Neural cell (in vitro differentiated cells): Measurements from ENCODE around the gene BRD3OS. TPM values are rescaled to one million over a fixed set of nuclear protein-coding genes. Genes with fewer than 3 reads are reported as not detected.

Source experiments
- H2AFZ ChIP-seq: fragments of 200-600, 300-800 bp; sonication (generic), shearing (Covaris generic); 2 replicates; pipeline ENCODE4 v1.6.0; 2014; ENCODE audit warnings: low read depth, mild to moderate bottlenecking, antibody characterized with exemption, low read length, moderate library complexity
- H3F3A ChIP-seq: fragments of 200-600 bp; shearing (Covaris generic); 2 replicates; pipeline ENCODE4 v1.6.1; 2016; ENCODE audit warnings: mild to moderate bottlenecking, moderate library complexity, mixed read lengths, antibody characterized with exemption, low read length; ENCODE audit not compliant: insufficient read depth, poor library complexity, severe bottlenecking
- H3K27ac ChIP-seq: fragments of 200-600, 300-800 bp; sonication (generic), shearing (Covaris generic); 2 replicates; pipeline ENCODE4 v1.5.1; 2014; ENCODE audit warnings: mild to moderate bottlenecking, low read length, moderate library complexity
- H3K27me3 ChIP-seq: fragments of 300-800, 200-600 bp; sonication (generic), shearing (Covaris generic); 2 replicates; pipeline ENCODE4 v1.6.0; 2014; ENCODE audit warnings: mild to moderate bottlenecking, low read depth, low read length, moderate library complexity; ENCODE audit not compliant: insufficient read depth
- H3K36me3 ChIP-seq: fragments of 300-800, 200-600 bp; sonication (generic), shearing (Covaris generic); 2 replicates; pipeline ENCODE4 v1.5.1; 2014; ENCODE audit warnings: mild to moderate bottlenecking, antibody characterized with exemption, low read length, moderate library complexity; ENCODE audit not compliant: insufficient read depth
- H3K4me2 ChIP-seq: fragments of 300-800, 200-600 bp; sonication (generic), shearing (Covaris generic); 2 replicates; pipeline ENCODE4 v1.6.0; 2014; ENCODE audit warnings: mild to moderate bottlenecking, low read length
- H3K4me3 ChIP-seq: fragments of 300-800, 200-600 bp; sonication (generic), shearing (Covaris generic); 2 replicates; pipeline ENCODE4 v1.5.1; 2014; ENCODE audit warnings: mild to moderate bottlenecking, low read length, moderate library complexity
- H3K79me2 ChIP-seq: fragments of 200-600 bp; shearing (Covaris generic); replicated peaks from 2 replicates; pipeline ENCODE4 v1.6.0; 2014; ENCODE audit warnings: mild to moderate bottlenecking, low read length, moderate library complexity; ENCODE audit not compliant: insufficient read depth
- H3K9ac ChIP-seq: fragments of 300-800, 200-600 bp; sonication (generic), shearing (Covaris generic); 2 replicates; pipeline ENCODE4 v1.6.1; 2016; ENCODE audit warnings: mild to moderate bottlenecking, low read length, mixed read lengths
- H3K9me2 ChIP-seq: fragments of 200-600 bp; shearing (Covaris generic); 2 replicates; pipeline ENCODE4 v1.6.1; 2016; ENCODE audit warnings: mild to moderate bottlenecking, low read length, mixed read lengths; ENCODE audit not compliant: insufficient read depth
- H3K9me3 ChIP-seq: fragments of 200-600, 300-800 bp; sonication (generic), shearing (Covaris generic); 2 replicates; pipeline ENCODE4 v1.6.1; 2016; ENCODE audit warnings: mild to moderate bottlenecking, mixed run types, low read length, moderate library complexity, mixed read lengths
- H4K20me1 ChIP-seq: fragments of 200-600 bp; shearing (Covaris generic); 2 replicates; pipeline ENCODE4 v1.6.1; 2016; ENCODE audit warnings: mild to moderate bottlenecking, mixed run types; ENCODE audit not compliant: insufficient read depth
- EP300 ChIP-seq: fragments of 450-650 bp; conservative IDR thresholded peaks from 2 replicates; pipeline ENCODE4 v1.6.1; 2014; ENCODE audit warnings: antibody characterized with exemption, mild to moderate bottlenecking, moderate library complexity; ENCODE audit not compliant: poor library complexity, severe bottlenecking
- EZH2 ChIP-seq: fragments of 200-600, 300-800 bp; shearing (Covaris generic), sonication (generic); IDR thresholded peaks from 2 replicates; pipeline ENCODE4 v1.6.1; 2014; ENCODE audit warnings: antibody characterized with exemption, low read length, borderline replicate concordance, mild to moderate bottlenecking; ENCODE audit not compliant: insufficient read depth, poor library complexity, severe bottlenecking
- MXI1 ChIP-seq: fragments of 450-650 bp; conservative IDR thresholded peaks from 2 replicates; pipeline ENCODE4 v1.6.1; 2014; ENCODE audit warnings: antibody characterized with exemption, mild to moderate bottlenecking; ENCODE audit not compliant: poor library complexity, severe bottlenecking
- POLR2AphosphoS5 ChIP-seq: IDR thresholded peaks from 2 replicates; pipeline ENCODE4 v1.6.1; 2012
- RAD21 ChIP-seq: fragments of 450-650 bp; conservative IDR thresholded peaks from 2 replicates; pipeline ENCODE4 v1.6.1; 2014; ENCODE audit warnings: antibody characterized with exemption, mild to moderate bottlenecking, moderate library complexity
- SMC3 ChIP-seq: fragments of 450-650 bp; conservative IDR thresholded peaks from 2 replicates; pipeline ENCODE4 v1.6.1; 2014; ENCODE audit warnings: antibody characterized with exemption, mild to moderate bottlenecking, moderate library complexity; ENCODE audit not compliant: poor library complexity
- TAF1 ChIP-seq: IDR thresholded peaks from 2 replicates; pipeline ENCODE4 v1.6.1; 2012; ENCODE audit warnings: low read depth
- polyA plus RNA-seq: library from polyadenylated mRNA; depleted of rRNA; stranded (reverse); fragments of >200 nt; gene quantifications from 2 replicates; pipeline ENCODE4 v1.2.3, GENCODE V29; 2014
- TF ChIP-seq, protein P1 (sequence below): IDR thresholded peaks from 2 replicates; pipeline ENCODE4 v1.6.1; 2012; ENCODE audit warnings: borderline replicate concordance
- TF ChIP-seq, protein P2 (sequence below): fragments of 450-650 bp; IDR thresholded peaks from 2 replicates; pipeline ENCODE4 v1.5.1; 2014; ENCODE audit warnings: antibody characterized with exemption, mild to moderate bottlenecking, moderate library complexity; ENCODE audit not compliant: poor library complexity, severe bottlenecking

Gene BRD3OS
- polyA plus RNA-seq, 1 donor from 2014 or later, result 49.5 TPM

DNA sequence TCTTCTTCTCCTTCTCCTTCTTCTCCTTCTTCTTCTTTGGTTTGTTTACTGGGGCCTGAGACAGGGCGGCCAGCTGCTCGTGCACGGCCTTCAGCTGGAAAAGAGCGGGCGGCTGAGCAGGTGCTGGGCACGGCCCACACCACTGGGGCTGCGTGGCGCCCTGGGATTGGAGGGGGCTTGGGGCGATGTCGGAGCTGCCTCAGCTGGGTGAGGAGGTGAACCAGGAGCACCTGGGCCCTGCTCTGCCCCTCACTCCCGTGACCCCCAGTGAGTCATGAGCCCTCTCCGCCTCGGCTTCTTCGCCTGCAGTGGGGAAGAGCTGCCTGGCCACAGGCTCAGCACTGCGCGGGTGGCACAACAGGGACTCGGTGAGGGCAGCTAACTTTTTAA lies 14.9 kb downstream of the BRD3OS start:
- no peaks in the 10 kb centered on the region for H4K20me1 ChIP-seq
- no peak overlapping the region for H3K9ac ChIP-seq
- no peak overlapping the region for H3K27ac ChIP-seq
- H3K9me3 ChIP-seq, result no peaks in the 10 kb centered on the region
- H3K79me2 ChIP-seq, result no peaks in the 10 kb centered on the region
- H3F3A ChIP-seq, result no peaks in the 10 kb centered on the region
- TF ChIP-seq MXI1 (no peak), EZH2 (no peak), EP300 (no peak), RAD21 (no peak), SMC3 (no peak), TAF1 (no peak), POLR2AphosphoS5 (no peak)
- TF ChIP-seq, protein P1, sequence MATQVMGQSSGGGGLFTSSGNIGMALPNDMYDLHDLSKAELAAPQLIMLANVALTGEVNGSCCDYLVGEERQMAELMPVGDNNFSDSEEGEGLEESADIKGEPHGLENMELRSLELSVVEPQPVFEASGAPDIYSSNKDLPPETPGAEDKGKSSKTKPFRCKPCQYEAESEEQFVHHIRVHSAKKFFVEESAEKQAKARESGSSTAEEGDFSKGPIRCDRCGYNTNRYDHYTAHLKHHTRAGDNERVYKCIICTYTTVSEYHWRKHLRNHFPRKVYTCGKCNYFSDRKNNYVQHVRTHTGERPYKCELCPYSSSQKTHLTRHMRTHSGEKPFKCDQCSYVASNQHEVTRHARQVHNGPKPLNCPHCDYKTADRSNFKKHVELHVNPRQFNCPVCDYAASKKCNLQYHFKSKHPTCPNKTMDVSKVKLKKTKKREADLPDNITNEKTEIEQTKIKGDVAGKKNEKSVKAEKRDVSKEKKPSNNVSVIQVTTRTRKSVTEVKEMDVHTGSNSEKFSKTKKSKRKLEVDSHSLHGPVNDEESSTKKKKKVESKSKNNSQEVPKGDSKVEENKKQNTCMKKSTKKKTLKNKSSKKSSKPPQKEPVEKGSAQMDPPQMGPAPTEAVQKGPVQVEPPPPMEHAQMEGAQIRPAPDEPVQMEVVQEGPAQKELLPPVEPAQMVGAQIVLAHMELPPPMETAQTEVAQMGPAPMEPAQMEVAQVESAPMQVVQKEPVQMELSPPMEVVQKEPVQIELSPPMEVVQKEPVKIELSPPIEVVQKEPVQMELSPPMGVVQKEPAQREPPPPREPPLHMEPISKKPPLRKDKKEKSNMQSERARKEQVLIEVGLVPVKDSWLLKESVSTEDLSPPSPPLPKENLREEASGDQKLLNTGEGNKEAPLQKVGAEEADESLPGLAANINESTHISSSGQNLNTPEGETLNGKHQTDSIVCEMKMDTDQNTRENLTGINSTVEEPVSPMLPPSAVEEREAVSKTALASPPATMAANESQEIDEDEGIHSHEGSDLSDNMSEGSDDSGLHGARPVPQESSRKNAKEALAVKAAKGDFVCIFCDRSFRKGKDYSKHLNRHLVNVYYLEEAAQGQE, result no peak
- TF ChIP-seq, protein P2, sequence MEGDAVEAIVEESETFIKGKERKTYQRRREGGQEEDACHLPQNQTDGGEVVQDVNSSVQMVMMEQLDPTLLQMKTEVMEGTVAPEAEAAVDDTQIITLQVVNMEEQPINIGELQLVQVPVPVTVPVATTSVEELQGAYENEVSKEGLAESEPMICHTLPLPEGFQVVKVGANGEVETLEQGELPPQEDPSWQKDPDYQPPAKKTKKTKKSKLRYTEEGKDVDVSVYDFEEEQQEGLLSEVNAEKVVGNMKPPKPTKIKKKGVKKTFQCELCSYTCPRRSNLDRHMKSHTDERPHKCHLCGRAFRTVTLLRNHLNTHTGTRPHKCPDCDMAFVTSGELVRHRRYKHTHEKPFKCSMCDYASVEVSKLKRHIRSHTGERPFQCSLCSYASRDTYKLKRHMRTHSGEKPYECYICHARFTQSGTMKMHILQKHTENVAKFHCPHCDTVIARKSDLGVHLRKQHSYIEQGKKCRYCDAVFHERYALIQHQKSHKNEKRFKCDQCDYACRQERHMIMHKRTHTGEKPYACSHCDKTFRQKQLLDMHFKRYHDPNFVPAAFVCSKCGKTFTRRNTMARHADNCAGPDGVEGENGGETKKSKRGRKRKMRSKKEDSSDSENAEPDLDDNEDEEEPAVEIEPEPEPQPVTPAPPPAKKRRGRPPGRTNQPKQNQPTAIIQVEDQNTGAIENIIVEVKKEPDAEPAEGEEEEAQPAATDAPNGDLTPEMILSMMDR, result no peak
- peaks cover 9% of the 10 kb centered on the region for H3K36me3 ChIP-seq
- no peak overlapping the region for H2AFZ ChIP-seq
- H3K4me2 ChIP-seq, result no peak overlapping the region
- no peak overlapping the region for H3K4me3 ChIP-seq
- no peaks in the 10 kb centered on the region for H3K27me3 ChIP-seq
- H3K9me2 ChIP-seq, result no peaks in the 10 kb centered on the region

DNA sequence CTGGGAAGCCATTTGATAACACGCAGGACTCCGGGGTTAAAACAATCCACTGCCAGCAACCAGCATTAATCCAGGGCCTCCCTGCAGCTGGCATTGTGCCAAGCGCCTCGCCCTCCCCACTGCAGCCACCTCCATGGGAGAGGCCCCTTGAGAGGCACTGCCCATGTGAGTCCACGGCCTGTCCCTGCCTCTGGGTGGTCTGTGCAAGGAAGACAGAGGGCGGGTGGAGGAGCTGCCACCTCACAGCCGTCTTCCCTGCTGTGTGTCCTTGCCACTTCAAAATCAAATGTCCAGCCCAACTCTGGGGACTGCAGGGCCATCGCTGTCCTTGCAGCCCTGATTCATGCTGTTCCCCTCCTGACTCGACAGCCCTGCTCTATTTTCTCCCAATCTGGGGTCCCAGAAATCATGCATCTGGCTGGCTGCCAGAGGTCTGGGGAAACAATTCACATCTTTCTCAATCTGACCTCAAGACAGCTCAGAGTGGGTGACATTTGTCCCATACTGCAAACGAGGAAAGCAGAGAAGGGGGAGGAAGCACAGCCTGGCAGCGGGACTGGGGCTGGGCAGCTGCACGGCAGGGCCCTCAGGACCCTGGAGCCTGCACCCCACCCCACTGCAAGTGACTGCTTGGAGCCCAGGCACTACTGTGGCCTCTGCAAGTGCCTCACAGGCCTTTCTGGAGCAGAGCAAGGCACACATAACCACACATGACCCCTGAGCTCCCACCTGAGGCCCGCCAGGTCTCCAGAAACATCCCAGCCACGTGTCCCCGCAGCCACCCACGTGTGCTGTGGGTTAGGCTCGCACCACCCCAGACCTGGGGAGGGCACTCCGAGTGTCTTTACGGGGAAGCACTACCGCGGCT lies 15.7 kb downstream of the BRD3OS start:
- TF ChIP-seq, protein P1, result no peak
- TF ChIP-seq TAF1 (no peak), MXI1 (no peak)
- Histone ChIP-seq H3F3A (no peaks in the 10 kb centered on the region), H3K27me3 (no peaks in the 10 kb centered on the region), H3K9me3 (no peaks in the 10 kb centered on the region), H3K79me2 (no peaks in the 10 kb centered on the region), H3K4me2 (no peak overlapping the region), H3K4me3 (no peak overlapping the region), H3K9me2 (no peaks in the 10 kb centered on the region), H2AFZ (no peak overlapping the region), H3K36me3 (peaks cover 9% of the 10 kb centered on the region), H3K27ac (no peak overlapping the region), H4K20me1 (no peaks in the 10 kb centered on the region), H3K9ac (no peak overlapping the region)
